T-helper 1 cell treated with Interleukin-12 subunit alpha and Interleukin-12 subunit beta and Interleukin-4 antibody, amounts not matched to agents 30 ng/mL and 1 ng/mL, for 36 hours (primary cell): ENCODE results near the gene ABCA13. TPM values are rescaled to one million over a fixed set of nuclear protein-coding genes. Genes with fewer than 3 reads are reported as not detected.

Source experiments
- intact Hi-C: fragments of 100-400 bp; cut with micrococcal nuclease; formaldehyde crosslinking; loops from one replicate; pipeline ENCODE4 v1.15.1; 2024
- total RNA-seq: library from RNA; stranded (reverse); gene quantifications from 2 replicates; pipeline ENCODE4 v1.2.3, GENCODE V29; 2022

ABCA13 gene
- total RNA-seq, 1 donor from 2014 or later = 0.05 TPM

DNA sequence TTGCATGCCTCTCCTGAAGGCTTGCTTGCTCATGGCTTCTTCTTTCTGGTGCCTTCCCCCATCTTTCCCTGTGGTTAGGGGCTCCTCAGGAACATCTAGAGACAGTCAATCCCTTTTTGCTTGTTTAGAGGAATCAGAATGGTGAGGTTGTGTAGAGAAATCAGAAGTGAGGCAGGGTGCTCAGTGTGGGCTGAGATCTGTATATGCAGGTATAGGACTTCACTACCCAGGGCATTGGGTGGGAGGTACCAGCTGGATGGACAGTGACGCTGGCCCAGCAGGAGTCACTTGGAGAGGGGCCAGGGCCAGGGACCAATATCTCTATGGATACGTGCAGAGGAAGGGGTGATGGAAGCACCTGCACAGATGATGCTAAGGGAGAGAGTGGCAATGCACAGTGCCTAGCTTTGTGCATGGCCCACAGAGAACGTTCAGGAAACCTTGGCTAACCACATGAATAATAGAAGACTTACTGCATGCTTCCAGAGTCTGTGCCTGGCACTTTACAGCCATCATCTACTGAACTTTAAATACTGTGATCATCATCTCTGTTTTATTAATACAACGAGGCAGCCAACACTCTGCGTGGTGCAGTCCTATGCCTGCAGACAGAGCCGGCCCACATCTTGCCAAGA, 255.2 kb downstream of the ABCA13 start:
- intact Hi-C loops = no loop called here

- intact Hi-C loops = no loop called here
Observed at GRCh38 chr7:48426966-48427555, 255.8 kb downstream of the ABCA13 start.

- intact Hi-C loops = no loop called here
Observed at GRCh38 chr7:48427671-48428070, 256.4 kb downstream of the ABCA13 start.

- intact Hi-C loops = no loop called here
Observed at GRCh38 chr7:48428091-48428684, 256.9 kb downstream of the ABCA13 start.

DNA sequence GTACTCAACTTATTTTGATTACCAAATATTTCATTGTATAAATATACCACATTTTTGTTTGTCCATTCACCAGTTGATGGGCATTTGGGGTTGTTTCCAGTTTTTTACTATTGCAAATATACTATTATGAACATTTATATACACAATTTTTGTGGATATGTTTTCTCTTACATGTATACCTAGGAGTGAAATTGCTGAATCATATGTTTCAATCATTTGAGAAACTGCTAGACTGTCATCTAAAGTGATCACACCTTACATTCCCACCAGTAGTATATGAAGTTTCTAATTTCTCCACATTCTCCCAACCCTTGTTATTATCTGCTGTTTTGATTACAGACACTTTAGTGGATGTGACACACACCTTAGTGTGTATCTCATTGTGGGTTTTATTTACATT, 257.9 kb downstream of the ABCA13 start:
- intact Hi-C loops = no loop called here

DNA sequence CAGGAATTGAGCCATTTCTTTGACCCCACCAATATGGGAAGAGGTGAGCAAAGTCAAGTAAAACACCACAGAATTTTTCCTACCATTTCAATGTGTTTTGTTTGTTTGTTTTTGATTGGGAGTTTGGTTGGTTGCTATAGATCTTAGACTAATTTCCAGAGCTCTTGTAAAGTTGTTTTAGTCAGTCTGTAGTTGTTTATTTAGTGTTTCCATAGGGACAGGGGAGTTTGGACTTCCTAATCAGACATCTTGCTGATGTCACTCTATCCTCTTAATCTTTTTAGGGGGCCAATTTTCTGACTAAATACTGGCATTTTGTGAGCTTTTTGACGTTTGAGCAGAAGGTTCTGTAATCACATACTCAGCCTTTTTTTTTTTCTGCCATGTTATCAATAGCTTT, 266.9 kb downstream of the ABCA13 start:
- intact Hi-C loops = no loop called here

- intact Hi-C loops = no loop called here
Observed at GRCh38 chr7:48441848-48442492, 270.7 kb downstream of the ABCA13 start.

GRCh38 chr7:48443051-48443450, 271.8 kb downstream of the ABCA13 start:
- intact Hi-C loops = no loop called here

DNA sequence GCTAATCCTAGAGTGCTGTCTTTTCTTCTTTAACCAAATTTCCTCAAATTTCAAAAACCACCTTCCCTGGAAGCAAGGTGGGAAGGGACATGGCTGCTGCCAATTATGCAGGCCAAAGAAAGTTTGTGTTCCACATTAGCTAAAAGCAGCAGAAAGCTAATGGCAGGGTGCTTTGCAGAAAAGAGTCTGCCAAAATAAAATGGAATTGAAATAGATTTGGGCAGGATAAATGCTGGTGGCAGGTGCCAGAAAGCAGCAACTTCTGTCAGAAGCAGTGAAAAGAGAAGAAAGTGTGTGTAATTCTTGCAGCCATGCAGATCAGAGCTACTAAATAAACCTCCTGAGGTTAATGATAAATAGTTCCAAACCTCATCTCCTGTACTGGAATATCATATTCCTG, 275.5 kb downstream of the ABCA13 start:
- intact Hi-C loops = no loop called here

DNA sequence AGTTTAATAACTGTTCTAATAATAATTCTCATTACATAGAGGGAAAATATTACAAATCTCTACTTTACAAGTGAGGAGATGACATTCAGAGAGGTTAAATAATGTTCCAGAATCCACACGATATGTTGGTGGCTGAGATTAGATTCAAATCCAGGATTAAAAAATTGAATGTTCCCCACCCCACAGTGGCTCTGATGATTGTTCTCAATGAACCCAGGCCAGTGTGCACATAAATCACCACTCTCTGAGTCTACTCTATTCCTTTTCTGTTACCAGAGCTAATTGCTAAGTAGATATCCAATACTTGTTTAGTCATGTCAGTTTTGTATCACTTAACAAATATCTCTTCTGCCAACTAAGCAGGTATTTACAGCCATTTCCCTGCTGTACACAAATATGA, 281.0 kb downstream of the ABCA13 start:
- intact Hi-C loops = no loop called here

GRCh38 chr7:48454750-48455192, 283.5 kb downstream of the ABCA13 start:
- intact Hi-C loops = no loop called here

GRCh38 chr7:48455363-48455762, 284.1 kb downstream of the ABCA13 start:
- intact Hi-C loops = no loop called here

DNA sequence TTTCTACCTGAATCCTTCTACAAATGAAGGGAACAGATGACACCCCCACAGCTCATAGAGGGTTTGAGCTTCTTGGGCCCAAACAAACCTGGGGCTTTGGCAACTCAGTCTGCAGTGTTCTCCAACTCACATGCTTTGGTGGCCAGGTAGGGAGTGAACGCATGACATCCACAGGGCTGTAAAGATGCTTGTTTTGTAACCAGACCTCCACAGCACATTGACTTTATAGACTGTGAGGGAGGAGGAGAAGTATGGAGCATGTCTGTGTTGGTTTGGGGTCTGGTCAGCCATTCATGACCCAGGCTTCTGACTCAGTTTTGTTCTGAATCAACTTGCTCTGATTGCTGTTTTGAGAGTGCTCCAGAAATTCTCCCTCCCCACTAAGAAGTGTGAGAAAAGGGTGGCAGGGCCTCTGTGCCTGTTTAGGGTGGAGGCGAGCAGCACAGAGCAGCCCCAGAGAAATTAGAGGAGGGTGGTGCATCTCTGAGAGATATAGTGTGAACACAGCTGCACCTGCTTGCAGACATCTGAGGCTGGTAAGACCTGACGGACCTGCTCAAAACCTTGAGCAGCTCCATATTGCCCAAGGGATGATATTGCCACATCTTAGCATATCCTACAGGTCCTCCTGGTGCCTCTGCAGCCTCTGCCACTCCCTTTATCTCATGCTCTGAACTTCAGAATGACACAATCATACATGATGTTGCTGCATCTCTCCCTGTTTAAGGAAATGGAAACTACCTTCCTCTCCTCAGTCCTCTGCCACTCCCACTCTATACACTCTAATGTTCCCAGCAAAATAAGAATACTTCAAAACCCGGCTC, 287.7 kb downstream of the ABCA13 start:
- intact Hi-C loops = no loop called here

- intact Hi-C loops = no loop called here
Observed at GRCh38 chr7:48466713-48467112, 295.5 kb downstream of the ABCA13 start.

DNA sequence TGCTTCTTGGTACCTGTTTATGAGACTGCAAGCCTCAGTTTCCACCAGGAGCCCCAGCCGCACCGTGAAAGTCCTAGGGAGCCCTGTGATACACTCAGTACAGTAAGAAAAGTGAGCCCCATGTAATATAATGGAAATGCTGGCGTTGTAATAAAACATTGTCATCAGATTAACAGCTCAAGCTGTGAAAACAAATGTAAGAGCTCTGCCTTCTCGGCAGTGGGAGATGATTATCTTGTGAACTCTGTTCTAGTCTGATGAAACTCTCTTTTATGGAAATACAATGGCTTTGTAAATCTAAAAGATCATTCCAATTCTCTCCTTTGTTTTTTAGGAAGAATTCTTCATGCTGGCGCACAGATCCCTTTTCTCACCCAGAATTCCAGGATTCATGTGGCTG, 299.9 kb downstream of the ABCA13 start:
- intact Hi-C loops = no loop called here

DNA sequence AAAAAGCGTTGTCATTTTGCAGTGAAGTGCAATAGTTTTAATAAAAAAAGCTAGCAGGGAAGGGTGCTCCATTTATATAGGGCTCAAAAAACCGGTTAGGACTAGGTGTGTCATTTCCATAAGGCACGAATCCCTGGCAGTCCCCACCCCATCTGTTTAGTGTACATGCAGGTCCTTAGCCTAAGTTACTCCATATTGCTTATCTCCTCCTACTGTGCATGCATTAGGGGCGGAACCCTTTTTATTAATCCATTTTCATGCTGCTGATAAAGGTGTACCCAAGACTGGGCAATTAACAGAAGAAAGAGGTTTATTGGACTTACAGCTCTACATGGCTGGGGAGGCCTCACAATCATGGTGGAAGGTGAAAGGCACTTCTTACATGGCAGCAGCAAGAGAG, 301.4 kb downstream of the ABCA13 start:
- intact Hi-C loops = no loop called here

DNA sequence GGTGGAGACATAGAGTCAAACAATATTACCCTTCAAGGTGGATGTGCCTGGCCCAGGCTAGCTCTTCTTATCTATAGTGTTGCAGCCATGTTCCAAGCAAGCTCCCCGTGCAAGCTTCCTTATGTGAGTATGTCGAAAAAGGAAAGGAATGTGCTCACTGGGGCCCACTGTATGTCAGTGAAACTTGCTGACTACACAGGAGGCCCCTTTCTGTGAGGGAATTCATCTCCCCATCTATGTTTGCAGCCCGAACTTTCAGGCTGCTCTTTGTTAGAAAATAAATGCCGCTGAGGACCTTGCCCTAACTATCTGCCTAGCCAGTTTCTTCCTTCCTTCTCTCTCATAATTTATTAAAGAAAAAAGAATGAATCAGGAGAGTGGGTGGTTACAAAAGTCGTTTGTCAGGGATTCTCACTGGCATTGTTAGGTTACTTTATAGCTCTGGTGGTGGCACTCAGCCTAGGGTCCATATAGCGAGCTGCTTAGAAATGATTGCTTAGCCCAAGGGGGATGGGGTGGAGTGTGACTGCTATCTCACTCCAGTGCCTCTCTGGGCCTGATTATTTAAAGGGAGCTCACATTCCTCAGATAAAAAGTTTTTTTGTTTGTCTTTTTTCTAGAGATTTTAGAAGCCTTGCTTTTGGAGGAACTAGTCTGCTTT, 302.1 kb downstream of the ABCA13 start:
- intact Hi-C loops = no loop called here

- intact Hi-C loops = no loop called here
Observed at GRCh38 chr7:48481235-48481634, 310.0 kb downstream of the ABCA13 start.

DNA sequence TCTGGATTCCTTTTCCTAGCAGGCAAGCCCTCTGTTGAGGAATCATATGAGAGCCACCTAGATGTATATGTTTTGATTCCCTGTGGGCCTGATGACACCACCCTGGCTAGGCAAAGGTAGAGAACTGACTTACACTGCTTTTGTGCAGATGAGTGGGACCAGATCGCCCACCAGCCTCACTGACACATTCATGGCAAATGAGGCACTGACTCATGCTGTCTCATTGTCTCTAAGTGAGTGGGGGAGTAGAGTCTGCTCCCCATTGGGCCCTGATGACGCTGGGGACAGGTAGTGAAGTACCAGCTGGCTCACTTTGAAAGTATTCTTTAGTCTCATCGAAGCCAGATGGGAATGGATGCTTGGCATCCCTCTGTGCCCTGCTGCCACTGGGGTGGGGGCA, 326.3 kb downstream of the ABCA13 start:
- intact Hi-C loops = no loop called here

- intact Hi-C loops = no loop called here
Observed at GRCh38 chr7:48502021-48502420, 330.8 kb downstream of the ABCA13 start.

GRCh38 chr7:48505051-48505450, 333.8 kb downstream of the ABCA13 start:
- intact Hi-C loops = no loop called here
